Motor neuron (in vitro differentiated cells): ENCODE data around the gene ITPRID1. TPM values are rescaled to one million over a fixed set of nuclear protein-coding genes. Genes with fewer than 3 reads are reported as not detected.

ENCODE experiments used
- ATAC-seq, 8 experiments: fragments of 200-7000 bp; cut with Tn5 transposase; replicated peaks in 6 of 8; 2 replicates each; pipeline ENCODE4 v1.8.0; 2021; ENCODE audit warnings: mild to moderate bottlenecking in 8 of 8, moderate library complexity in 8 of 8
- H3K27ac ChIP-seq, 2 donors: fragments of 250-450 bp; sonication (Bioruptor Pico); 2 replicates each; pipeline ENCODE4 v1.9.0; 2021; ENCODE audit warnings: antibody characterized with exemption in 2 of 2, mild to moderate bottlenecking in 2 of 2, moderate library complexity in 1 of 2
- H3K4me1 ChIP-seq, 2 donors: fragments of 250-450 bp; sonication (Bioruptor Pico); replicated peaks in 1 of 2; 2 replicates each; pipeline ENCODE4 v1.6.1; 2021; ENCODE audit warnings: antibody characterized with exemption in 2 of 2, mild to moderate bottlenecking in 2 of 2, moderate library complexity in 1 of 2
- H3K4me3 ChIP-seq, 5 donors: fragments of 250-450 bp; sonication (Bioruptor Pico); 2 replicates each; pipeline ENCODE4 v1.9.0; 2021; ENCODE audit warnings: antibody characterized with exemption in 5 of 5, mild to moderate bottlenecking in 5 of 5, moderate library complexity in 4 of 5
- WGBS, 10 experiments: fragments of 450-650 bp; shearing (Covaris generic); methylation state at CpG; one replicate each; pipeline ENCODE4 v1.0.0; 2022; 5-methylcytosine and 5-hydroxymethylcytosine counted together
- in situ Hi-C, 9 experiments: fragments of 400-800 bp; cut with MboI; loops; one replicate each; pipeline ENCODE4 v1.15.0; 2021; ENCODE audit warnings: low sequenced_read_pairs in 9 of 9, low pct_unique_long_range_greater_than_20kb in 2 of 9; ENCODE audit not compliant: unreplicated experiment in 9 of 9
- total RNA-seq, 8 experiments: library from RNA; unstranded; fragments of 300-600 nt; gene quantifications; 2 replicates each; pipeline versions ENCODE4 v1.2.3 to v1.2.4, GENCODE V29; 2022

ITPRID1 gene
- total RNA-seq, 8 experiments from 2014 or later = 0.07 to 1.8 (median 0.41) TPM; not detected in 1

GRCh38 chr7:31490796-31491314 is 23.0 kb upstream of the ITPRID1 start:
- ATAC-seq = no peak
- in situ Hi-C loops = no loop called here
- Histone ChIP-seq H3K4me3 (no peak overlapping the region), H3K27ac (no peak overlapping the region), H3K4me1 (peaks cover 8 to 11% of the 10 kb centered on the region in 2 donors)
- 0 to 92% (median 80%) methylated on average over 1 to 2 of the region's 2 CpGs; no CpG with 5 or more reads in 1 of the 10 experiments for WGBS, 10 experiments

- Histone ChIP-seq H3K4me3 (no peak overlapping the region), H3K4me1 (peaks cover 8 to 11% of the 10 kb centered on the region in 2 donors), H3K27ac (no peak overlapping the region)
- in situ Hi-C loops = no loop called here
- WGBS, 10 experiments = 0 to 100% (median 58%) methylated on average over 1 to 4 of the region's 4 CpGs; no CpG with 5 or more reads in 2 of the 10 experiments
- no peak for ATAC-seq
Measured at GRCh38 chr7:31492086-31492485, 21.8 kb upstream of the ITPRID1 start.

- H3K4me3 ChIP-seq = no peak overlapping the region
- in situ Hi-C loops = no loop called here
- no peak overlapping the region for H3K27ac ChIP-seq
- WGBS, 10 experiments = 0 to 80% (median 5%) methylated on average over 1 to 3 of the region's 3 CpGs; no CpG with 5 or more reads in 2 of the 10 experiments
- peak; percentile 24 to 91 (median 85) for ATAC-seq
- H3K4me1 ChIP-seq = peaks cover 8 to 11% of the 10 kb centered on the region in 2 donors
Measured at GRCh38 chr7:31493714-31494181, 20.1 kb upstream of the ITPRID1 start.

GRCh38 chr7:31494421-31494820 is 19.5 kb upstream of the ITPRID1 start:
- no peak for ATAC-seq
- in situ Hi-C loops = no loop called here
- Histone ChIP-seq H3K4me3 (no peak overlapping the region), H3K4me1 (peaks cover 8 to 11% of the 10 kb centered on the region in 2 donors), H3K27ac (no peak overlapping the region)
- 32 to 100% (median 93%) methylated on average over 2 to 5 of the region's 5 CpGs; no CpG with 5 or more reads in 1 of the 10 experiments for WGBS, 10 experiments

- Histone ChIP-seq H3K4me3 (no peak overlapping the region), H3K27ac (no peak overlapping the region), H3K4me1 (peaks cover 8 to 11% of the 10 kb centered on the region in 2 donors)
- no peak for ATAC-seq
- in situ Hi-C loops = no loop called here
- WGBS, 10 experiments = 0 to 100% (median 81%) methylated on average over 1 to 3 of the region's 3 CpGs; no CpG with 5 or more reads in 2 of the 10 experiments
Measured at GRCh38 chr7:31495653-31496052, 18.2 kb upstream of the ITPRID1 start.

GRCh38 chr7:31497516-31497915 is 16.4 kb upstream of the ITPRID1 start:
- WGBS, 10 experiments = 0 to 86% (median 32%) methylated on average over 1 to 3 of the region's 3 CpGs; no CpG with 5 or more reads in 2 of the 10 experiments
- Histone ChIP-seq H3K27ac (no peak overlapping the region), H3K4me1 (peaks cover 8 to 11% of the 10 kb centered on the region in 2 donors), H3K4me3 (no peak overlapping the region)
- in situ Hi-C loops = no loop called here
- ATAC-seq = no peak

GRCh38 chr7:31500656-31501055 is 13.2 kb upstream of the ITPRID1 start:
- WGBS, 10 experiments = 0 to 100% (median 88%) methylated on average over 1 of the region's 1 CpG; no CpG with 5 or more reads in 4 of the 10 experiments

GRCh38 chr7:31508823-31509222 is 5.1 kb upstream of the ITPRID1 start:
- no peak for ATAC-seq
- WGBS, 10 experiments = 0 to 90% (median 57%) methylated on average over 2 to 5 of the region's 5 CpGs
- no peak overlapping the region for H3K4me3 ChIP-seq
- no peak overlapping the region for H3K27ac ChIP-seq
- H3K4me1 ChIP-seq = no peaks in the 10 kb centered on the region
- in situ Hi-C loops = no loop called here

More at GRCh38 chr7:31500656-31501055, 13.2 kb upstream of the ITPRID1 start:
- Histone ChIP-seq H3K4me3 (no peak overlapping the region), H3K27ac (no peak overlapping the region), H3K4me1 (no peaks in the 10 kb centered on the region)
- no peak for ATAC-seq
- in situ Hi-C loops = no loop called here

- ATAC-seq = no peak
- in situ Hi-C loops = no loop called here
- H3K4me3 ChIP-seq = no peak overlapping the region
- WGBS, 10 experiments = 0 to 94% (median 60%) methylated on average over 2 of the region's 2 CpGs
- no peak overlapping the region for H3K27ac ChIP-seq
- no peaks in the 10 kb centered on the region for H3K4me1 ChIP-seq
Measured at GRCh38 chr7:31512166-31512565, 1.7 kb upstream of the ITPRID1 start.

- ATAC-seq = no peak
- H3K4me3 ChIP-seq = no peak overlapping the region
- in situ Hi-C loops = no loop called here
- no peak overlapping the region for H3K27ac ChIP-seq
- H3K4me1 ChIP-seq = no peaks in the 10 kb centered on the region
- 0 to 100% (median 78%) methylated on average over 1 to 13 of the region's 16 CpGs; no CpG with 5 or more reads in 1 of the 10 experiments for WGBS, 10 experiments
Measured at GRCh38 chr7:31516680-31517502, 3.0 kb downstream of the ITPRID1 start.

- WGBS, 10 experiments = 70 to 100% (median 85%) methylated on average over 1 to 16 of the region's 31 CpGs; no CpG with 5 or more reads in 6 of the 10 experiments
- no peak for ATAC-seq
- no peak overlapping the region for H3K4me3 ChIP-seq
- no peak overlapping the region for H3K27ac ChIP-seq
- in situ Hi-C loops = no loop called here
- H3K4me1 ChIP-seq = no peaks in the 10 kb centered on the region
Measured at GRCh38 chr7:31517513-31517912, 3.6 kb downstream of the ITPRID1 start.

- 47 to 97% (median 80%) methylated on average over 2 to 4 of the region's 4 CpGs; no CpG with 5 or more reads in 3 of the 10 experiments for WGBS, 10 experiments
- H3K4me1 ChIP-seq = no peaks in the 10 kb centered on the region
- no peak overlapping the region for H3K4me3 ChIP-seq
- no peak overlapping the region for H3K27ac ChIP-seq
- ATAC-seq = no peak
- in situ Hi-C loops = no loop called here
Measured at GRCh38 chr7:31518766-31519165, 4.9 kb downstream of the ITPRID1 start.

- no peak overlapping the region for H3K4me3 ChIP-seq
- WGBS, 10 experiments = 0 to 92% (median 54%) methylated on average over 1 to 4 of the region's 5 CpGs; no CpG with 5 or more reads in 4 of the 10 experiments
Measured at GRCh38 chr7:31521336-31522010, 7.6 kb downstream of the ITPRID1 start.

More at GRCh38 chr7:31521336-31522010, 7.6 kb downstream of the ITPRID1 start:
- ATAC-seq = no peak
- H3K4me1 ChIP-seq = no peaks in the 10 kb centered on the region
- in situ Hi-C loops = no loop called here
- H3K27ac ChIP-seq = no peak overlapping the region
